ENCODE results near the gene SLC4A11.
"Not testable (repeated sequence)": the region's sequence is repeated elsewhere in the genome, so short reads cannot be mapped to it uniquely, and the experiment has no call there.

Gene SLC4A11

DNA sequence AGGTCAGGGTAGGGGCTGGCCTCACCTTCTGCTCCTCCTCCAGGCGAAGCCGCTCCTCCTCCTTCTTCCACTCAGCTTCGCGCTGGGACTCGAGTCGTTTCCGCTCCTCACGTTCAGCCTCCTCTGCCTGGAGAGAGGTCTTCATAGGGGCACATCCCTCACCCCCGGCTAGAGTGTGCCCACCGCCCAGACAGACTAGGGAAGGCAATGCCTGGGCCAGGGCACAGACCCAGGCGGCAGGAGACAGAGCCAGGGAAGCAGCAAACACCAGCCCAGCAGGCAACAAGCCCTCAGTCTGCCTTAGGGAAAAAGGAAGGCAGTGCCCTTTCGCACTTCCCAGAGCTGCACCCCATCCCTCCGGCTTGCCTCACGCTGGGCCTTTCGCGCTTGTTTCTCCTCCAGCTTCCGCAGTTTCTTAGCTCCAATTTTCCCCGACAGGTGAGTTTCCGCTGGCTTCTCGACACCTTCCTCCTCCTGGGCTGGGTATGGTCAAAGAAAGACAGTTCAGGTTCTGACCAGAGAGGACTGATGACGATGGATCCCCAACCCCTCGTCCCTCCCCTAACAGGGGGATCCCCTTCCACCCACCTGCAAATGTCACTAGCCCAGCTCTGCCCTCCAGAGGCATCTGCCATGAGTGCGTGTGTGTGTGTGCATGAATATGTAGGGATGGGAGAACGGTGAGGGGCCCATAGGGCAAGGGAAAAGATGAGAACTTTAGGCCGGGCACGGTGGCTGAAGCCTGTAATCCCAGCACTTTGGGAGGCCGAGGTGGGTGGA lies 38.8 kb downstream of the SLC4A11 start:
- DNase-seq = no peak

DNA sequence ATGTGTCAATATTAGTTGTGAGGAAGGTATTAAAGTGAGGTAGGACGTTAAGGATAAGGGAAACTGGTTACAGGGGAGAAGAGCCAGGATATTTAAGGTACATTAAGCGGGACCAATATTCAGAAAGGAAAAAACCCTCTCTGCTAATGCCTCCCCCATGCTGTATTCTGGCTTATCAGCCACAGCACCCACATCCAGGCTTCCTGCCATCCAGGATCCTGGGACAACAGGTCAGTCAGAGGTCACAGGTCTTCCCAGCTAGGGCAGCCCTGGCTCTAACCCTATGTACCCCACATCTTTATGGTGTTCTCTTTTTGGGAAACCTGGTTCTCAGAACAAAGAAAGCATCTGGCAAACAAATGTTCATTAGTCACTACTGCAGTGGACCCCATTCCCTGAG lies 39.8 kb downstream of the SLC4A11 start:
- no peak for DNase-seq

DNA sequence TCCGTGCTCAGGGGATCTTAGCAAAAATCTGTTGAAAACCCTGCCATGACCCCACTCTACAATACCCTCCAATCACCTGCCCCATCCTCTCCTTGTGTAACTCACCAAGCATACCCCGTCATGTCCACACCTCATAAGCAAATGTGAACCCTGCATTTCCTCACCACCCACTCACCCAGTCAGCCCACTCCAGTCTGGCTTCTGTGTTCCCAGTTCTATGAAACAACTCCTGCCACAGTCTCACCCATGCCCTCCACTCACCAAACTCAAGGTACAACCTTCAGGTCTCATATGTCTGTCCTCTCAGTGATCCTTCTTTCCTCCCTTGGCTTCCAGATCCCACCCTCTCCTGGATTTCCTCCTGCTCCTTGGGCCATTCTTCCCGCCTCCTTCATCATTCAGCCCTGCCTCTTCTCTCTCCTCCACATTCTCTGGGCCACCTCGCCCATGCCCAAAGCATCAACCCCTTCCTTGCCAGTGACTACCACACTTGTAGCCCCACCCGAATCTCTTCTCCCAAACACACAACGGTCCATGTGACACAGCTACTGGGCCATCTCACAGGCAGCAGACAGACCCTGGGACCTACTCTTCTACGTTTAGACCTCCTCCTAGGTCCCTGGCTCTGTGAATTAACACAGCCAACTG lies 43.3 kb downstream of the SLC4A11 start:
- DNase-seq = no peak

DNA sequence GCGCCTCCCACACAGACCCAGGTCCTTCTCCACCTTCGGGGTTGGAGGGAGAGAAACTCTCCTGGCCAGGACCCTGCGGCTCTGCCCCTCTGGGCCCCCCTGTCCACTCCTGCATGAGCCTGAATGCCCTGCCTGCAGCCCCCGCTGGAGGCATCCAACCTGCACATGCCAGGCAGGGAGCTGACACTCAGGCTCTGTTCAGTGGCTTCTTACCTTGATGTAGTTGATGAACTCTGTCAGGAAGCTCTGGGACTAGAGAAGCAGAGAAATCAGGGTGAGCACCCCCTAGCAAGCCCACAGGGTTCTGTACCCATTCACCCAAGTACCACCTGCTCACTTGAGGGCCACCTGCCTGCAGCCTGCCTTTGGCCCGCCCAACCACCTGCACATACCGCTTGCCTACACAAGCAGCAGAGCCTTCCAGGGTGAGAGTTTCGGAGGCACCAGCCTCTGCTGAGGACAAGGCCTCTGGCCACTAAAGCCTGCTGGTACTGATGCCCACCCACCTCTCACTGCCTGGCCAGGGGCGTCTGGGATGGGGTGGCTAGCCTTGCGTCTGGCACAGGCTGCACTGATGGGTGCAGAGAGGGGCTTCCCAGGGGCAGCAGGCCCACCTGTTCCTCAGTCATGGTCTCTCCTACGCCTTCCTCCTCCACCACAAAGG lies 44.2 kb downstream of the SLC4A11 start:
- DNase-seq = no peak

DNA sequence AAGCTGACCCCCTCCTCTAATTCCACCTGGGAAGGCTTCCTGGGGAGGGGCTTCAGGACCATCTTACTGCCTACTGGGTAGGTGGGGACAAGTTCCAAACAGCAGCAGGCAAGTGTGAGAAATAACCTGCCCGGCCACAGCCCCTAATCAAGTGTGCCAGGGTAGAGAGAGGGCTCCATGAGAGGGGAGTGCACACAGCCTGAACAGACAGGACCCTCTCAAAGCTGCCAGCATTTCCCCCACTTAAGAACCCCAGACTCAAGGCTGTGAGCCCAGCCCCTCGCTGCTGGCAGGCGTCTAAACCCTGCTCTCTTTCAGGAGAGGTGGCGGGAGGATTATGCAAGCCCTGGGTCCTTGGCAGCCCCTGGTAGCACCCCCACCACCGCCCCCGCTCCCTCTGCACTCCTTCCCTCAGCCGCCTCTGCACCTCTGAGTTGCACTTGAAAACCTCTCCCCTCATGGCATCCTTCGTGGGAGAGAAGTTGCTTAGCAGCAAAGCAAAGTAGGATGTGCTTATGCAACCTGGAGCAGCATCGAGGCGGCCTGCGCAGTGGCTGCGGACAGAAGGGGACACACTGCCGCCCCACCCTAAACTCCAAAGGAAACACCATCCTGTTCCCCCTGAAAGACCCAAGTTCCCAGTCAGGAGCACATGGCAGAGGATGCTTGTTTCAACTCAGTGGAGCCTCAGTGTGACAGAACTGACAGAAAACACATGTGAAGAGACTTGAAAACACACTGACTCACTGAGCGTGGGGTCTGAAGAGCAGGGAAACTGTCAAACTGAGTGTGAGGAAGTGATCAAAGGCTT lies 45.0 kb downstream of the SLC4A11 start:
- DNase-seq = no peak

DNA sequence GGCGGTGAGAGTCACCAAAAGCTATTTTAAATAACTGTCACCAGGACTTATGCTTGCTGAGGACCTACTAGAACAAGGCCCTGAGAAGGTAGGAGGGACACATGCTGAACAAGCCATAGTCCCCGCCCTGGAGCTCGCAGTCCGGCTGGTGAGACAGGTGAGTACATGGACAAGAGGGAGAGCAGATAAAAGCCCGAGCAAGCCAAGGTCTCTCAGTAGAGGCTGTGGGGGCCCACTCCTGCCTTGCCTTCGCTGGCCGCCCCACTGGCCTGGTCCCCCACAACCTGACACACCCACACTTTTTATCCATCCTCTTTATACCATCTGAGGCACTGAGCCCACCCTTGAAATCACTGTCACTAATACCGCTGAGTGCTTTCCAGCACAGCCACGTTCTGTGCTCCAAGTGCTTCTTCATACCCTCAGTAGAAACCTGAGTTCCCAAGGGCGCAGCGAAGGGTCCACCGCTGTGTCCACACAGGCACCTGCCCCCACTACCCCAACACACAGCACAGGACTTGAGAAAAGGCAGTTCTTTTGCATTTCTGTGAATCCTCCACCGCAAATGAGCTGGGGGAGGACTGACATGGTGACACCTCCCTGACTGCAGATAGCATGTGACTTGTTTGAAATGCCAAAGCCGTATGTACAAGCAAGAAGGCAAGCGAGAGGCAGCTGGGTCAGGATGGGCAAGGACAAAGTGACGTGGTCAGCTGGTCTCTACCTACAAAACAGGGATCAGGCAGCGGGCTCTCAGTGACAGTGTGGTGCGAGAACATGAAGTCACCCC lies 46.6 kb downstream of the SLC4A11 start:
- no peak for DNase-seq

DNA sequence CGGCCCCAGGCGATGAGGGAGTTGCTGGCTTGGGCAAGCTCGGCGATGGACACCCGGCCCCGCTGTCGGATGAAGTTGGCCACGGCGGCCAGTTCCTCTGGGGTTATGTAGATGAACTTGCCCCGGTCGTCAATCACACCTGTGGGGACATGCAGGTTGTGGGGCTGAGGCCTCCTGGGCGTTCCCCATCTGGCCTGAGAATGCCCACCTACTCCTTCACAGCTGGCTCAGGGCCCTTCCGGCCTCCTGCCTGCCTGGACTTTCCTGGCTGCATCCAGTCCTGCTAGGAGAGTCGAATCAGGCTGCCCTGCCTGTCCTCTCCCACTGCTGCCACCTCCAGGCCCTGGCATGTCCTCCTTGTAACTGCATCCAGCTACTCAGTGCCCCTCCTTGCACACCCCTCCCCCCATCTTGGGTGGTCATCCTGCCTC lies 48.3 kb downstream of the SLC4A11 start:
- DNase-seq = no peak

DNA sequence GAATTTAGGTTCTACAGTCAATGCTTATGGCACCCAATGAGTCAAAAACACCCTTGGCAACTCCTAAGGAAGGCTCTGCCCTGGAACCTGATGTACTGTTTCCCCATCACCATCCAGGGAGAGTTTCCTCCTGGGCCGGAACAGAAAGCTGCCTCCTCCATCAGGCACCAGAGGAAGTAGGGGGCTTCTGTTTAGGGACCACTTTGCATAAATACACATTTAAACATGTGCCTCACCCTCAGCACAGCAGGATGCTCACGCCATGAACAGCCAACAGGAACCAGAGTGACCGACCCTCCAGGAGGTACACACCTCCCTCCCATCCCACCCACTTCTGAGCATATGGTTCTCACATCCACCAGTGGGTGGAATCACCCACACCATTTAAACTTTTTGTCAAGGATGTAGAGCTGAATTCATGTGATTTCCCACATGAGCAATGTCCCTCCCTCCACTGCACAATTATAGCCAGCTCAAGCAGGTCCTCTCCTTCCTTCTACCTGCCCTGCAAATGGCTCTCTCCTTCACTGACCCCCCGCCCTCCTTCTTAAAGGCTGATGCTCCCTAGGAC lies 49.3 kb downstream of the SLC4A11 start:
- no peak for DNase-seq

DNA sequence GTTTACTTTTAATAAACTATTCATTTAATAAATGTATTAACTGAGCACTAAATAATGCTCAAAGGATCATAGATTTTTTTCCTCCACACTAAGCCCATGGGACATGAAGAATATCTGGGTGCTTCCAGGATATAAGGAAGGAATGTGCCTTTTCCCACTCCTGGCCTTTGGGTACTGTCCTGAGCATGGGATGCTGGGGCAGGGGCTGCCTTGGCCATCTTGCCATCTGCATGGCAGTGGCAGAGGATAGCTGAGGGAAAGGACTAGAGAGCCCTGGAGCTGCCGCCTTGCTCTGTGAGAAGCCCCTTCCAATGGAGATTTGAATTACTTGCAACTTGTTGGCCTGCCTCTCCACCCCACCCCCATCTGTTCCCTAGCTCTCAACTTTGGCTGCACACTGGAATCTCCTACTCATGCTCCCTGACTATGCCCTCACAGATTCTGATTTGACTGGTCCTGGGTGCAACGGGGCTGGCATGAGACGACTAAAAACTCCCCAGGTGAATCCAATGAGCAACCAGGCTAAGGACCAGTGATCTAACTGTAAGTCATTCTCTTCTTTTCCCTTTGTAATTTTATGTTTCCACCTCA lies 50.1 kb downstream of the SLC4A11 start:
- no peak for DNase-seq

DNA sequence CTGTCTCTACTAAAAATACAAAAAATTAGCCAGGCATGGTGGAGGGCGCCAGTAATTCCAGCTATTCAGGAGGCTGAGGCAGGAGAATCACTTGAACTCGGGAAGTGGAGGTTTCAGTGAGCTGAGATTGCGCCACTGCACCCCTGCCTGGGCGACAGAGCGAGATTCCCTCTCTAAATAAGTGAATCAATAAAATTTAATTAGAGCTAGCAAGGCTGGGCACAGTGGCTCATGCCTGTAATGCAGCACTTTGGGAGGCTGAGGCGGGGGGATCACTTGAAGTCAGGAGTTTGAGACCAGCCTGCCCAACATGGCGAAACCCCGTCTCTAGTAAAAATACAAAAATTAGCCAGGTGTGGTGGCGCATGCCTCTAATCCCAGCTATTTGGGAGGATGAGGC lies 51.1 kb downstream of the SLC4A11 start:
- not testable (repeated sequence) for DNase-seq

DNA sequence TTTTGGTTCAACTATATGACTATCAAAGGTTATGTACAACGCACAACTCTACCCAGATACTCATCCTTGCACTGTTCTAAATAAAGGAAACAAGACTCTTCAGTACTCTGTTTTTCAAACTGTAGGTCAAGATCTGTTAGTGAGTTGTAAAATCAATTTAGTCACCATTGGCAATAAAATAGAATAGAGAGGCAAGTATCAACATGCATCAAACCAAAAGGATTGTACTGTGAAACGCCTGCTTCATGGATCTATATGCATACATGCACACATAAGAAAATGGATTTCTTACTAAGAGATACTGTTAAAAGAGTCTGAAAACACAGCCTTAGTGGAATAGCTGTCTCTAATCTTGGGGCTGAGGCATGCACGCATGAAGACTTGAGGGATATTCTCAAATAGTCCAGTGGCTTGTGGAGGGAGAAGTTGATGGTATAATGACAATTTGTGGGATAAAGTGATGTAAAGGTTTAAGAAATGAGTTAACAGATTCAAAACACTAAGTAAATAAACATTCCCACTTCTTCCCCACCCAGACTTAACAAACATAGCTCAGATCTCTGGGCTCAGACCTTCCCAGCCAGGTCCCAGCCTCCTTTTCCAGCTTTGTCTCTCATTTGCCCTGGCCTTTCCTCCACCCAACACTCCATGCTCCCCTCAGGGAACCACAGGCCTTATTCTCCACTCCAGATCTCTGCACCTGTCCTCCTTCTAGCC lies 54.9 kb downstream of the SLC4A11 start:
- DNase-seq = no peak

DNA sequence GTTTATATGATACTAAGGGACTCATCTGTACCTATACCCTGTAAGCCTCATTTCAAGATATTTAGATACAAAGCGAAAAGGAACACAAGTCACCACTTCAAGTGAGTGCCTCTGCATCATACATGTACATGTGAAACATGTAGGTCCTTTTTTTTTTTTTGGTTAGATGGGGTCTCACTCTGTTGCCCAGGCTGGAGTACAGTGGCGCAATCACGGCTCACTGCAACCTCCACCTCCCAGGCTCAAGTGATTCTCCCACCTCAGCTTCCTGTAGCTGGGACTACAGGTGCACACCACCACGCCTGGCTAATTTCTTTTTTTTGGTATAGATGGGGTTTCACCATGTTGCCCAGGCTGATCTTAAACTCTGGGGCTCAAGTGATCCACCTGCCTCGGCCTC lies 56.6 kb downstream of the SLC4A11 start:
- not testable (repeated sequence) for DNase-seq

DNA sequence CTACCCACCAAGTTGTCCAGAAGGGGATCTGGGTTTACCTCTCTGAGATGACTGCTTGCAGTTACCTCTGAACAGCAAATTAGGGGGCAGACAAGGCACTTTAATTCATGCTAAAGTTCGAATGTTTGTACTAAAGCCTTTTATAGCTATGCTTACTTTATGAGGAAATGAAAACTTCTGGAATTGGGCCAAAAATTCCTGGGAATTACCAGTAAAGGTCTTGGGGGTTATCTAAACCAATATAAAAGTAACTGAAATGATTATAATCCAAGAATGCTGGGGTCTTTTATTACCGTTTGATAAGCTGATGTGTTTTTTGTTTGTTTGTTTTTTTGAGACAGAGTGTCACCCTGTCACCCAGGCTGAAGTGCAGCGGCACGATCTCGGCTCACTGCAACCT lies 57.7 kb downstream of the SLC4A11 start:
- no peak for DNase-seq

DNA sequence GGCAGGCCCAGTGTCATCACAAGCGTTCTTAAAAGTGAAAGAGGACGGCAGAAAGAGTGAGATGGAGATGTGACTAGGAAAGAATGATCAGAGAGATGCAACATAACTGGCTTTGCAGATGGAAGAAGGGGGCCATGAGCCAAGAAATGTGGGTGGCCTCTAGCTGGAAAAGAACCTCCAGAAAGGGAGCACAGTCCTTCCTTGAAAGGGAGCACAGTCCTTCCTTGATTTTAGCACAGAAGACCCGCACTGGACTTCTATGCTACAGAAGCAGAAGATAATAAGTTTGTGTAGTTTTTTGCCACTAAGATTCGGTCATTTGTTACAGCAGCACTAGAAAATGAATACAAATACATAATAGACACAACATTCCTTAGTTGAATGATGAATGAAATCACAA lies 58.7 kb downstream of the SLC4A11 start:
- DNase-seq = no peak

DNA sequence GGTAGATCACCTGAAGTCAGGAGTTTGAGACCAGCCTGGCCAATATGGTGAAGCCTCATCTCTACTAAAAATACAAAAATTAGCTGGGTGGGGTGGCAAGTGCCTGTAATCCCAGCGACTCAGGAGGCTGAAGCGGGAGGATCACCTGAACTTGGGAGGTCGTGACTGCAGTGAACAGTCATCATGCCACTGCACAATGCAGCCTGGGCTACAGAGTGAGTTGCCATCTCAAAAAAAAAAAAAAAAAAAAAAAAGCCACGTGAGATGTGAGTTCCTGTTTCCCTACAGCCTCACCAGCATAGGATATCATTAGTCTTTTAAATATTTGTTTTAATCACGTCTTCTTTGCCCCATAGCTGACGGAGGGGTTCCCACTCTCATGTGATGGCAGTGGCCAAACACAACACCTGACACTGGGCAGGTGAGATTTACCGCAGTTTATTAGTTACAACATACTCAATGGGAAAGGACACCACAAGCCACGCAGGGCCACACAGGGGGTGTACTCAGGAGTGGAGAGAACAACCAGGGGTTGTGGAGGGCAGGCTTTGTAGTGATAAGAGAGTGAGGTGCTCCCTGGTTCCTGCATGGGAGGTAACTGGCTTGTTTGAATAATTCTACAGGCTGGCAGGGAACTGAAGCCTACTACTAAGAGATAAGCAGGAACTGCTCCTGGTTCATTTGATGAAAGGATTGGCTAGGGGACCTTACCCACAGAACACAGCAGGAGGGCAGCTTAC lies 61.1 kb downstream of the SLC4A11 start:
- DNase-seq = no peak

Measured in activated CD8-positive, alpha-beta memory T cell treated with anti-CD3 and anti-CD28 coated beads, Interleukin-2, amount 50 U/mL, for 48 hours (primary cell).